SK-N-SH (cell line): Measurements from ENCODE around the gene RND3. TPM values are rescaled to one million over a fixed set of nuclear protein-coding genes. Genes with fewer than 3 reads are reported as not detected.

ENCODE experiments used
- CTCF ChIA-PET: fragments of 300-600, 350-600 bp; formaldehyde crosslinking; extraction: SDS; loops from one replicate; lab custom pipeline; 2021; lab: Yijun Ruan, JAX
- POLR2A ChIA-PET: fragments of 350-600 bp; sonication (Branson Sonifier 250); formaldehyde crosslinking; extraction: SDS; loops from one replicate; lab custom pipeline; 2020; ENCODE audit warnings: antibody characterized with exemption, inconsistent platforms; lab: Yijun Ruan, JAX
- DNase-seq: peaks from one replicate; pipeline ENCODE4 v3.0.0; 2012
- H2AFZ ChIP-seq: fragments of 200-600 bp; sonication (generic); 2 replicates; pipeline ENCODE4 v1.8.1; 2016; ENCODE audit warnings: antibody characterized with exemption, mild to moderate bottlenecking, low read depth
- H3F3A ChIP-seq: fragments of 200-600 bp; sonication (generic); replicated peaks from 2 replicates; pipeline ENCODE3; 2016; ENCODE audit warnings: antibody characterized with exemption, mild to moderate bottlenecking; ENCODE audit not compliant: insufficient read depth
- H3K27ac ChIP-seq, 2 experiments: fragments of 200-500 bp in 1 of 2; fragments of 200-600 bp in 1 of 2; sonication (Bioruptor generic) in 1 of 2; sonication (generic), shearing (Covaris generic) in 1 of 2; 2 replicates each; pipeline versions ENCODE4 v1.5.1 to v1.6.1; 2014 to 2016; ENCODE audit warnings: low read depth in 2 of 2, inconsistent platforms in 1 of 2, low read length in 1 of 2, mild to moderate bottlenecking in 1 of 2, mixed read lengths in 1 of 2
- H3K27me3 ChIP-seq: fragments of 200-600 bp; sonication (generic), shearing (Covaris generic); 2 replicates; pipeline ENCODE4 v1.6.1; 2016; ENCODE audit warnings: mixed run types; ENCODE audit not compliant: insufficient read depth
- H3K36me3 ChIP-seq, 2 experiments: fragments of 200-500 bp in 1 of 2; fragments of 200-600 bp in 1 of 2; sonication (Bioruptor generic) in 1 of 2; sonication (generic) in 1 of 2; replicated peaks in 1 of 2; 2 replicates each; pipeline versions ENCODE3 to v1.5.1; 2014 to 2016; ENCODE audit warnings: low read length in 1 of 2, mild to moderate bottlenecking in 1 of 2; ENCODE audit not compliant: insufficient read depth in 2 of 2, control insufficient read depth in 1 of 2
- H3K4me1 ChIP-seq, 2 experiments: fragments of 200-500 bp in 1 of 2; fragments of 200-600 bp in 1 of 2; sonication (Bioruptor generic) in 1 of 2; sonication (generic), shearing (Covaris generic) in 1 of 2; 2 replicates each; pipeline versions ENCODE4 v1.5.1 to v1.6.1; 2014 to 2016; ENCODE audit warnings: low read depth in 1 of 2, low read length in 1 of 2, mixed run types in 1 of 2; ENCODE audit not compliant: insufficient read depth in 2 of 2, control insufficient read depth in 1 of 2
- H3K4me2 ChIP-seq: fragments of 200-600 bp; sonication (generic), shearing (Covaris generic); 2 replicates; pipeline ENCODE4 v1.6.1; 2017; ENCODE audit warnings: mixed run types
- H3K4me3 ChIP-seq, 2 experiments: fragments of 200-500 bp in 1 of 2; fragments of 200-600 bp in 1 of 2; sonication (Bioruptor generic) in 1 of 2; sonication (generic), shearing (Covaris generic) in 1 of 2; 2 replicates each; pipeline versions ENCODE4 v1.5.1 to v1.8.1; 2014 to 2016; ENCODE audit warnings: low read depth in 2 of 2, inconsistent platforms in 1 of 2, low read length in 1 of 2, mild to moderate bottlenecking in 1 of 2, mixed read lengths in 1 of 2, moderate library complexity in 1 of 2
- H3K79me2 ChIP-seq: fragments of 200-600 bp; sonication (generic); 2 replicates; pipeline ENCODE4 v1.8.1; 2017; ENCODE audit warnings: mild to moderate bottlenecking; ENCODE audit not compliant: insufficient read depth
- H3K9ac ChIP-seq: fragments of 200-600 bp; sonication (generic); 2 replicates; pipeline ENCODE4 v1.6.1; 2017; ENCODE audit warnings: mixed run types
- H3K9me2 ChIP-seq: fragments of 200-600 bp; sonication (generic); 2 replicates; pipeline ENCODE4 v1.6.1; 2017; ENCODE audit warnings: mixed run types
- H3K9me3 ChIP-seq: fragments of 200-600 bp; sonication (generic); 2 replicates; pipeline ENCODE4 v1.6.1; 2017; ENCODE audit warnings: mixed run types, mild to moderate bottlenecking, moderate library complexity
- H4K20me1 ChIP-seq: fragments of 200-600 bp; sonication (generic); 2 replicates; pipeline ENCODE4 v1.6.1; 2017; ENCODE audit warnings: mild to moderate bottlenecking, mixed run types; ENCODE audit not compliant: insufficient read depth
- CHD2 ChIP-seq: fragments of 150-350 bp; IDR thresholded peaks from 2 replicates; pipeline ENCODE4 v1.6.1; 2018; ENCODE audit warnings: low read length; ENCODE audit not compliant: partially characterized antibody
- ELF1 ChIP-seq: IDR thresholded peaks from 2 replicates; pipeline ENCODE4 v1.4.0; 2012
- FOSL2 ChIP-seq: IDR thresholded peaks from 2 replicates; pipeline ENCODE4 v1.4.0; 2012; ENCODE audit warnings: low read depth, mild to moderate bottlenecking, moderate library complexity, borderline replicate concordance
- FOXJ3 ChIP-seq: sonication (generic); formaldehyde crosslinking; IDR thresholded peaks from 2 replicates; pipeline ENCODE4 v1.5.1; 2020; ENCODE audit warnings: mild to moderate bottlenecking, missing genetic modification reagents
- GATA2 ChIP-seq: sonication (generic); formaldehyde crosslinking; IDR thresholded peaks from 2 replicates; pipeline ENCODE4 v1.5.0; 2020; ENCODE audit warnings: mild to moderate bottlenecking, missing genetic modification reagents
- MXI1 ChIP-seq: IDR thresholded peaks from 2 replicates; pipeline ENCODE4 v1.6.1; 2012; ENCODE audit warnings: mild to moderate bottlenecking, low read depth, low read length, improper control_type of control experiment
- NFIC ChIP-seq: IDR thresholded peaks from 2 replicates; pipeline ENCODE4 v1.4.0; 2012; ENCODE audit warnings: borderline replicate concordance
- POLR2AphosphoS5 ChIP-seq: IDR thresholded peaks from 2 replicates; pipeline ENCODE4 v1.6.1; 2012; ENCODE audit warnings: low read depth, low read length
- RAD21 ChIP-seq: IDR thresholded peaks from 2 replicates; pipeline ENCODE4 v1.6.1; 2012; ENCODE audit warnings: mild to moderate bottlenecking, low read length
- SIN3A ChIP-seq: IDR thresholded peaks from 2 replicates; pipeline ENCODE4 v1.6.1; 2012; ENCODE audit warnings: low read depth, mild to moderate bottlenecking, low read length, moderate library complexity, borderline replicate concordance
- SMC3 ChIP-seq: IDR thresholded peaks from 2 replicates; pipeline ENCODE4 v1.6.1; 2012; ENCODE audit warnings: low read depth, low read length, improper control_type of control experiment
- TAF1 ChIP-seq: IDR thresholded peaks from 2 replicates; pipeline ENCODE4 v1.6.1; 2012; ENCODE audit warnings: low read depth, mild to moderate bottlenecking, low read length, moderate library complexity, borderline replicate concordance
- TCF12 ChIP-seq: IDR thresholded peaks from 2 replicates; pipeline ENCODE4 v1.4.0; 2012
- YY1 ChIP-seq: IDR thresholded peaks from 2 replicates; pipeline ENCODE4 v1.4.0; 2012; ENCODE audit warnings: low read depth, mild to moderate bottlenecking
- WGBS: methylation state at CpG from one replicate; pipeline ENCODE4 v1.1.6; 2017; ENCODE audit warnings: low lambda C conversion rate; 5-methylcytosine and 5-hydroxymethylcytosine counted together
- polyA plus RNA-seq, 3 experiments: library from polyadenylated mRNA; depleted of rRNA; stranded (reverse); fragments of >200 nt; gene quantifications; 2 replicates each; pipeline ENCODE4 v1.2.3, GENCODE V29; 2012
- TF ChIP-seq, protein P1 (sequence below): IDR thresholded peaks from 2 replicates; pipeline ENCODE4 v1.4.0; 2012; ENCODE audit warnings: low read depth, borderline replicate concordance
- TF ChIP-seq, protein P2 (sequence below): fragments of 150-350 bp; IDR thresholded peaks from 2 replicates; pipeline ENCODE4 v1.6.1; 2016; ENCODE audit warnings: mild to moderate bottlenecking, low read depth, low read length
- TF ChIP-seq, protein P3 (sequence below): fragments of 200-600 bp; sonication (generic); IDR thresholded peaks from 2 replicates; pipeline ENCODE4 v1.6.1; 2017; ENCODE audit warnings: antibody characterized with exemption, mild to moderate bottlenecking, moderate library complexity
- TF ChIP-seq, protein P4 (sequence below): IDR thresholded peaks from 2 replicates; pipeline ENCODE4; 2012
- TF ChIP-seq, protein P5 (sequence below): IDR thresholded peaks from 2 replicates; pipeline ENCODE4 v1.4.0; 2012; ENCODE audit warnings: low read depth
- TF ChIP-seq, protein P6 (sequence below): IDR thresholded peaks from 2 replicates; pipeline ENCODE4 v1.4.0; 2012; ENCODE audit warnings: low read depth, borderline replicate concordance

The RND3 gene
- polyA plus RNA-seq, 1 of the 3 experiments (the other 2 are of a cell fraction), result 49.7 TPM

DNA sequence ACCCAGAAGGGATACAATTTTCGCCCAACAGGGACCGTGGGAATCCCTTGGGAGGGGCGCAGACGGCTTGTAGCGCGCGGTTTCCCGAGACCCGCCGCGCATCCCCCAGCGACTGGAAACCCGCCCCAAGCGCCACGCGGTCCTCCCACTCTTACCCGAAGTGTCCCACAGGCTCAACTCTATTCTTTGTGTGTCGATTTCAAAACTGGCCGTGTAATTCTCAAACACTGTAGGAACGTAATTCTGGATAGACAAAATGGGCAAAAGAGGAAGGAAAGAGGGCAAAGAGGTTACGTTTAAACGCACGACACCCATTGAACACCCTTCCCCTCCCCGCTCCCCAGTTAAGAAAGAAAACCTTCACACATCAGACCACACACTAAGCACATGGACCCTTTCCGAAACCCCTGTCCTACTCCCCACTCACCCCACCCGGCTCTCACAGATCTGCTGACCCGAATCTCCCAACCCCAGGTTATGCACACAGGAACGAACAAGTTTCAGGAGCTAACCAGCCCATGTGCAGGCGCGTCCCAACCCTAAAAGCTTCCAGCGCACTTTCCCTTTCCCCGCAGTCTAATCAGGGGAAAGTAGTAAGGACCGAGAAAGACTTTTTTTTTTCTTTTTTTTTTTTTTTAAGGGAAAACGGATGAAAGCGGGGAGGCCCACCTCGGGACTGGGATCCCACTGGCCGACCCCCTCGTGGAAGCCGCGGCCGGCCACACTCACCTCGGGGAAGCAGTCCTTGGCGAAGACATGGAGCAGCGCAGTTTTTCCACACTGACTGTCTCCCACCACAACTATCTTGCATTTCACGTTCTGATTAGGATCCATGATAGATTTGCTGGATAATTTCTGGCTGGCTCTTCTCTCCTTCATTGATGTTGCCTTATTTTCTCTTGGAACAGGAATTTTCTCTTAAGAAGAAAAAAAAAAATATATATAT is 655 bp downstream of the RND3 start:
- H3K4me1 ChIP-seq, result peaks cover 19 to 32% of the 10 kb centered on the region in 2 experiments; a peak in 3 of 4 replicates
- peak overlapping the region; percentile 95 for H3K4me2 ChIP-seq
- no peaks in the 10 kb centered on the region for H3K9me3 ChIP-seq
- TF ChIP-seq, protein P1, sequence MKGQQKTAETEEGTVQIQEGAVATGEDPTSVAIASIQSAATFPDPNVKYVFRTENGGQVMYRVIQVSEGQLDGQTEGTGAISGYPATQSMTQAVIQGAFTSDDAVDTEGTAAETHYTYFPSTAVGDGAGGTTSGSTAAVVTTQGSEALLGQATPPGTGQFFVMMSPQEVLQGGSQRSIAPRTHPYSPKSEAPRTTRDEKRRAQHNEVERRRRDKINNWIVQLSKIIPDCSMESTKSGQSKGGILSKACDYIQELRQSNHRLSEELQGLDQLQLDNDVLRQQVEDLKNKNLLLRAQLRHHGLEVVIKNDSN, result no peak
- TF ChIP-seq, protein P2, sequence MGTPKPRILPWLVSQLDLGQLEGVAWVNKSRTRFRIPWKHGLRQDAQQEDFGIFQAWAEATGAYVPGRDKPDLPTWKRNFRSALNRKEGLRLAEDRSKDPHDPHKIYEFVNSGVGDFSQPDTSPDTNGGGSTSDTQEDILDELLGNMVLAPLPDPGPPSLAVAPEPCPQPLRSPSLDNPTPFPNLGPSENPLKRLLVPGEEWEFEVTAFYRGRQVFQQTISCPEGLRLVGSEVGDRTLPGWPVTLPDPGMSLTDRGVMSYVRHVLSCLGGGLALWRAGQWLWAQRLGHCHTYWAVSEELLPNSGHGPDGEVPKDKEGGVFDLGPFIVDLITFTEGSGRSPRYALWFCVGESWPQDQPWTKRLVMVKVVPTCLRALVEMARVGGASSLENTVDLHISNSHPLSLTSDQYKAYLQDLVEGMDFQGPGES, result no peak
- TF ChIP-seq MXI1 (peak; percentile 72), CHD2 (no peak), YY1 (0 out of 2 replicates have a peak, but pooled peaks have one; percentile 5), ELF1 (no peak), NFIC (no peak), POLR2AphosphoS5 (no peak), GATA2 (CRISPR knock-in tag) (no peak), FOSL2 (no peak), RAD21 (no peak), SIN3A (peak; percentile 47; the same call in 1 of the 2 replicates), TAF1 (no peak), SMC3 (peak; percentile 2; the same call in 1 of the 2 replicates), TCF12 (no peak), FOXJ3 (CRISPR knock-in tag) (no peak)
- TF ChIP-seq, protein P3, sequence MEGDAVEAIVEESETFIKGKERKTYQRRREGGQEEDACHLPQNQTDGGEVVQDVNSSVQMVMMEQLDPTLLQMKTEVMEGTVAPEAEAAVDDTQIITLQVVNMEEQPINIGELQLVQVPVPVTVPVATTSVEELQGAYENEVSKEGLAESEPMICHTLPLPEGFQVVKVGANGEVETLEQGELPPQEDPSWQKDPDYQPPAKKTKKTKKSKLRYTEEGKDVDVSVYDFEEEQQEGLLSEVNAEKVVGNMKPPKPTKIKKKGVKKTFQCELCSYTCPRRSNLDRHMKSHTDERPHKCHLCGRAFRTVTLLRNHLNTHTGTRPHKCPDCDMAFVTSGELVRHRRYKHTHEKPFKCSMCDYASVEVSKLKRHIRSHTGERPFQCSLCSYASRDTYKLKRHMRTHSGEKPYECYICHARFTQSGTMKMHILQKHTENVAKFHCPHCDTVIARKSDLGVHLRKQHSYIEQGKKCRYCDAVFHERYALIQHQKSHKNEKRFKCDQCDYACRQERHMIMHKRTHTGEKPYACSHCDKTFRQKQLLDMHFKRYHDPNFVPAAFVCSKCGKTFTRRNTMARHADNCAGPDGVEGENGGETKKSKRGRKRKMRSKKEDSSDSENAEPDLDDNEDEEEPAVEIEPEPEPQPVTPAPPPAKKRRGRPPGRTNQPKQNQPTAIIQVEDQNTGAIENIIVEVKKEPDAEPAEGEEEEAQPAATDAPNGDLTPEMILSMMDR, result no peak
- TF ChIP-seq, protein P4, sequence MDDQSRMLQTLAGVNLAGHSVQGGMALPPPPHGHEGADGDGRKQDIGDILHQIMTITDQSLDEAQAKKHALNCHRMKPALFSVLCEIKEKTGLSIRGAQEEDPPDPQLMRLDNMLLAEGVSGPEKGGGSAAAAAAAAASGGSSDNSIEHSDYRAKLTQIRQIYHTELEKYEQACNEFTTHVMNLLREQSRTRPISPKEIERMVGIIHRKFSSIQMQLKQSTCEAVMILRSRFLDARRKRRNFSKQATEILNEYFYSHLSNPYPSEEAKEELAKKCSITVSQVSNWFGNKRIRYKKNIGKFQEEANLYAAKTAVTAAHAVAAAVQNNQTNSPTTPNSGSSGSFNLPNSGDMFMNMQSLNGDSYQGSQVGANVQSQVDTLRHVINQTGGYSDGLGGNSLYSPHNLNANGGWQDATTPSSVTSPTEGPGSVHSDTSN, result no peak
- TF ChIP-seq, protein P5, sequence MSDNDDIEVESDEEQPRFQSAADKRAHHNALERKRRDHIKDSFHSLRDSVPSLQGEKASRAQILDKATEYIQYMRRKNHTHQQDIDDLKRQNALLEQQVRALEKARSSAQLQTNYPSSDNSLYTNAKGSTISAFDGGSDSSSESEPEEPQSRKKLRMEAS, result no peak
- TF ChIP-seq, protein P6, sequence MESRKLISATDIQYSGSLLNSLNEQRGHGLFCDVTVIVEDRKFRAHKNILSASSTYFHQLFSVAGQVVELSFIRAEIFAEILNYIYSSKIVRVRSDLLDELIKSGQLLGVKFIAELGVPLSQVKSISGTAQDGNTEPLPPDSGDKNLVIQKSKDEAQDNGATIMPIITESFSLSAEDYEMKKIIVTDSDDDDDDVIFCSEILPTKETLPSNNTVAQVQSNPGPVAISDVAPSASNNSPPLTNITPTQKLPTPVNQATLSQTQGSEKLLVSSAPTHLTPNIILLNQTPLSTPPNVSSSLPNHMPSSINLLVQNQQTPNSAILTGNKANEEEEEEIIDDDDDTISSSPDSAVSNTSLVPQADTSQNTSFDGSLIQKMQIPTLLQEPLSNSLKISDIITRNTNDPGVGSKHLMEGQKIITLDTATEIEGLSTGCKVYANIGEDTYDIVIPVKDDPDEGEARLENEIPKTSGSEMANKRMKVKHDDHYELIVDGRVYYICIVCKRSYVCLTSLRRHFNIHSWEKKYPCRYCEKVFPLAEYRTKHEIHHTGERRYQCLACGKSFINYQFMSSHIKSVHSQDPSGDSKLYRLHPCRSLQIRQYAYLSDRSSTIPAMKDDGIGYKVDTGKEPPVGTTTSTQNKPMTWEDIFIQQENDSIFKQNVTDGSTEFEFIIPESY, result no peak
- CTCF ChIA-PET, result interaction anchor here (0.7 to 1.8 kb wide), 5 partner anchors 10 to 892 kb away, joined by 3 to 5 read pairs (median 3); no protein-coding TSS in a partner anchor
- peak overlapping the region; percentile 90 to 92 for H3K27ac ChIP-seq
- H3K4me3 ChIP-seq, result peak overlapping the region; percentile 90 to 98
- WGBS, result under 1% methylated on average over 45 of the region's 45 CpGs
- H3K9me2 ChIP-seq, result no peaks in the 10 kb centered on the region
- POLR2A ChIA-PET, result interaction anchor here (0.6 to 1.3 kb wide), 4 partner anchors 323 to 809 kb away, joined by 3 to 8 read pairs (median 3); no protein-coding TSS in a partner anchor
- H3F3A ChIP-seq, result peaks cover 9% of the 10 kb centered on the region
- H3K27me3 ChIP-seq, result no peaks in the 10 kb centered on the region
- peaks cover 22 to 23% of the 10 kb centered on the region in 2 experiments for H3K36me3 ChIP-seq
- peaks cover 57% of the 10 kb centered on the region for H3K79me2 ChIP-seq
- no peak overlapping the region for H2AFZ ChIP-seq
- peak overlapping the region; percentile 99 for H3K9ac ChIP-seq
- H4K20me1 ChIP-seq, result peaks cover 43% of the 10 kb centered on the region
- peak; percentile 65 for DNase-seq
